Spleen (tissue), 11 donors: Measurements from ENCODE around the gene PINLYP. TPM values are rescaled to one million over a fixed set of nuclear protein-coding genes. Genes with fewer than 3 reads are reported as not detected.

ENCODE experiments used
- DNase-seq: peaks from one replicate; pipeline ENCODE4 v3.0.0-alpha.2; 2020
- H3K27ac ChIP-seq, 8 donors: fragments of 200-600 bp; sonication (generic) in 7 of 8; 1 replicate in 4 of 8; 2 replicates in 4 of 8; pipeline versions ENCODE4 v1.5.0 to v1.8.0; 2016 to 2021; ENCODE audit warnings: inconsistent platforms in 4 of 8, mild to moderate bottlenecking in 4 of 8, moderate library complexity in 1 of 8
- H3K27me3 ChIP-seq, 7 donors: fragments of 200-600 bp; sonication (generic) in 6 of 7; replicated peaks in 1 of 7; 1 replicate in 4 of 7; 2 replicates in 3 of 7; pipeline versions ENCODE4 v1.5.0 to v1.8.0; 2016 to 2021; ENCODE audit warnings: inconsistent platforms in 3 of 7, mild to moderate bottlenecking in 1 of 7
- H3K36me3 ChIP-seq, 6 donors: fragments of 200-600 bp; sonication (generic) in 5 of 6; 1 replicate in 4 of 6; 2 replicates in 2 of 6; pipeline versions ENCODE4 v1.5.0 to v1.8.0; 2016 to 2021; ENCODE audit warnings: inconsistent platforms in 2 of 6
- H3K4me1 ChIP-seq, 6 donors: fragments of 200-600 bp; sonication (generic) in 5 of 6; 1 replicate in 3 of 6; 2 replicates in 3 of 6; pipeline versions ENCODE4 v1.5.0 to v1.8.0; 2016 to 2021; ENCODE audit warnings: inconsistent platforms in 3 of 6
- H3K4me3 ChIP-seq, 8 donors: fragments of 200-600 bp; sonication (generic) in 7 of 8; 1 replicate in 4 of 8; 2 replicates in 4 of 8; pipeline versions ENCODE4 v1.5.0 to v1.8.0; 2016 to 2021; ENCODE audit warnings: inconsistent platforms in 4 of 8, mild to moderate bottlenecking in 4 of 8, moderate library complexity in 2 of 8
- H3K9me3 ChIP-seq, 8 donors: fragments of 200-600 bp; sonication (generic) in 7 of 8; 1 replicate in 4 of 8; 2 replicates in 4 of 8; pipeline versions ENCODE4 v1.5.0 to v1.8.0; 2016 to 2021; ENCODE audit warnings: inconsistent platforms in 4 of 8
- POLR2A ChIP-seq, 3 donors: fragments of 450-650 bp; IDR thresholded peaks; one replicate each; pipeline ENCODE4 v1.5.1; 2017; ENCODE audit warnings: antibody characterized with exemption in 3 of 3, mild to moderate bottlenecking in 1 of 3
- POLR2AphosphoS5 ChIP-seq, 3 donors: sonication (generic); formaldehyde crosslinking; IDR thresholded peaks; one replicate each; pipeline ENCODE4 v1.5.1; 2017; ENCODE audit warnings: antibody characterized with exemption in 3 of 3
- WGBS, 5 donors: extraction: QIAGEN DNeasy Blood & Tissue Kit in 3 of 5; methylation state at CpG; one replicate each; pipeline versions ENCODE4 v1.1.5 to v1.1.7; 2013 to 2018; 5-methylcytosine and 5-hydroxymethylcytosine counted together
- intact Hi-C: fragments of 100-400 bp; cut with DNase I; formaldehyde crosslinking; loops from one replicate; pipeline ENCODE4 v1.15.0; 2023; ENCODE audit warnings: low total_unique reads
- polyA plus RNA-seq, 3 donors: library from polyadenylated mRNA; stranded (reverse); fragments of 200-250 nt; gene quantifications; one replicate each; pipeline ENCODE4 v1.2.1, GENCODE V29; 2013
- total RNA-seq, 7 donors: library from RNA; depleted of rRNA in 3 of 7; stranded (reverse); fragments of >200 nt in 3 of 7; fragmentation: NEBNext Ultra II Directional in 4 of 7; extraction: Animal tissue kit (Norgen Biotek cat#: 25700) in 4 of 7; gene quantifications; one replicate each; pipeline versions ENCODE4 v1.1.0 to v1.2.1, GENCODE V29; 2016 to 2021
- TF ChIP-seq, protein P1 (sequence below), 11 experiments: fragments of 200-600 bp in 7 of 11; fragments of 450-650 bp in 4 of 11; sonication (generic) in 4 of 11; IDR thresholded peaks in 8 of 11; conservative IDR thresholded peaks in 3 of 11; 1 replicate in 7 of 11; 2 replicates in 4 of 11; pipeline versions ENCODE4 v1.4.0 to v1.8.0; 2016 to 2021; ENCODE audit warnings: antibody characterized with exemption in 11 of 11, inconsistent platforms in 4 of 11, mild to moderate bottlenecking in 1 of 11
- donor health status: healthy with polysubstance abuse.
- donor health status: DM: no; HTN: no; CAD: no; lungs with moderate emphysema.
- donor health status: DM: no; HTN: no; CAD: no.
- donor health status: Bipolar disorder and iron deficiency.
- donor health status: healthy.
- donor health status: DM: no; HTN: no; CAD: no.
- donor health status: DM: yes; HTN: yes; CAD: no.

PINLYP gene
- total and polyA plus RNA-seq, 10 donors: 2.0 to 10.5 (median 5.1) TPM

DNA sequence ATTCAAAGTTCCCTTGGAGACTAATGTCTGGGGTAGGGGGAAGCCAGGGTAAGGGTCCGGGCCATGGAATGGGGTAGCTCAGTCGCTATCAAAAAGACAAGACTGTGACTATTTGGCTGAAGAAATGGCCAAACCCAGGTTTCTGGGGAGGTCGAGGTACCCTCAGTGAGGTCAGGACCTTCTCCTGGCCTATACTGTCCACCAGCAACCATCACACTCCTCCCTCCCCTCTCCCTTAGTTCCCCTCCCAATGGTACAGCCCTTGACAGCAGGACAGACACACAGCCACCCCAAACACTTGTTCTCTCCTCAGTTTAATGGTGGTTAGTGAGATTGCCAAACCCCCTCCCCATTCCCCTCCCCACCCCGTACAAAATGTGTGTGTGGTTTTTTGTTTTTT is 46.5 kb downstream of the PINLYP start:
- WGBS, 5 donors: 57 to 91% (median 82%) methylated on average over 4 of the region's 4 CpGs

GRCh38 chr19:43622956-43623355 is 47.4 kb downstream of the PINLYP start:
- TF ChIP-seq POLR2AphosphoS5 (IDR thresholded peaks at IDR 0.05) (no peak), POLR2A (IDR thresholded peaks at IDR 0.05) (no peak)
- TF ChIP-seq, protein P1, sequence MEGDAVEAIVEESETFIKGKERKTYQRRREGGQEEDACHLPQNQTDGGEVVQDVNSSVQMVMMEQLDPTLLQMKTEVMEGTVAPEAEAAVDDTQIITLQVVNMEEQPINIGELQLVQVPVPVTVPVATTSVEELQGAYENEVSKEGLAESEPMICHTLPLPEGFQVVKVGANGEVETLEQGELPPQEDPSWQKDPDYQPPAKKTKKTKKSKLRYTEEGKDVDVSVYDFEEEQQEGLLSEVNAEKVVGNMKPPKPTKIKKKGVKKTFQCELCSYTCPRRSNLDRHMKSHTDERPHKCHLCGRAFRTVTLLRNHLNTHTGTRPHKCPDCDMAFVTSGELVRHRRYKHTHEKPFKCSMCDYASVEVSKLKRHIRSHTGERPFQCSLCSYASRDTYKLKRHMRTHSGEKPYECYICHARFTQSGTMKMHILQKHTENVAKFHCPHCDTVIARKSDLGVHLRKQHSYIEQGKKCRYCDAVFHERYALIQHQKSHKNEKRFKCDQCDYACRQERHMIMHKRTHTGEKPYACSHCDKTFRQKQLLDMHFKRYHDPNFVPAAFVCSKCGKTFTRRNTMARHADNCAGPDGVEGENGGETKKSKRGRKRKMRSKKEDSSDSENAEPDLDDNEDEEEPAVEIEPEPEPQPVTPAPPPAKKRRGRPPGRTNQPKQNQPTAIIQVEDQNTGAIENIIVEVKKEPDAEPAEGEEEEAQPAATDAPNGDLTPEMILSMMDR (IDR thresholded peaks at IDR 0.05 in 8 of 11, conservative IDR thresholded peaks at IDR 0.05 in 3 of 11): no peak
- Histone ChIP-seq H3K4me1 (peaks cover 4 to 38% (median 21%) of the 10 kb centered on the region in 6 donors), H3K27ac (no peak overlapping the region), H3K9me3 (no peaks in the 10 kb centered on the region), H3K36me3 (no peaks in the 10 kb centered on the region), H3K4me3 (no peak overlapping the region), H3K27me3 (peaks cover 0 to 21% (median 0%) of the 10 kb centered on the region in 7 donors)
- WGBS, 5 donors: 80 to 100% (median 83%) methylated on average over 1 of the region's 1 CpG
- intact Hi-C loops: no loop called here
- no peak for DNase-seq

More for the DNA sequence above, 46.5 kb downstream of the PINLYP start:
- TF ChIP-seq, protein P1 (IDR thresholded peaks at IDR 0.05 in 8 of 11, conservative IDR thresholded peaks at IDR 0.05 in 3 of 11): no peak
- TF ChIP-seq POLR2AphosphoS5 (IDR thresholded peaks at IDR 0.05) (no peak), POLR2A (IDR thresholded peaks at IDR 0.05) (no peak)
- H3K36me3 ChIP-seq: no peaks in the 10 kb centered on the region
- H3K4me3 ChIP-seq: no peak overlapping the region
- H3K4me1 ChIP-seq: peaks cover 4 to 45% (median 21%) of the 10 kb centered on the region in 6 donors
- H3K27me3 ChIP-seq: peaks cover 0 to 17% (median 0%) of the 10 kb centered on the region in 7 donors
- no peak overlapping the region for H3K27ac ChIP-seq
- intact Hi-C loops: no loop called here
- DNase-seq: no peak
- no peaks in the 10 kb centered on the region for H3K9me3 ChIP-seq

GRCh38 chr19:43623889-43624670 is 48.5 kb downstream of the PINLYP start:
- TF ChIP-seq, protein P1 (IDR thresholded peaks at IDR 0.05 in 8 of 11, conservative IDR thresholded peaks at IDR 0.05 in 3 of 11): no peak
- TF ChIP-seq POLR2AphosphoS5 (IDR thresholded peaks at IDR 0.05): no peak
- TF ChIP-seq POLR2A (IDR thresholded peaks at IDR 0.05): no peak
- H3K9me3 ChIP-seq: no peaks in the 10 kb centered on the region
- intact Hi-C loops: no loop called here
- H3K27me3 ChIP-seq: peaks cover 0 to 21% (median 0%) of the 10 kb centered on the region in 7 donors
- 86 to 91% (median 87%) methylated on average over 35 of the region's 35 CpGs for WGBS, 5 donors
- H3K4me1 ChIP-seq: peaks cover 4 to 28% (median 18%) of the 10 kb centered on the region in 6 donors
- H3K4me3 ChIP-seq: no peak overlapping the region
- no peak overlapping the region for H3K27ac ChIP-seq
- H3K36me3 ChIP-seq: no peaks in the 10 kb centered on the region
- DNase-seq: no peak

GRCh38 chr19:43624933-43625332 is 49.3 kb downstream of the PINLYP start:
- WGBS, 5 donors: 7 to 25% (median 19%) methylated on average over 17 to 30 of the region's 30 CpGs
- Histone ChIP-seq H3K36me3 (no peaks in the 10 kb centered on the region), H3K4me1 (peaks cover 4 to 25% (median 16%) of the 10 kb centered on the region in 6 donors), H3K27me3 (peaks cover 0 to 21% (median 0%) of the 10 kb centered on the region in 7 donors), H3K9me3 (no peaks in the 10 kb centered on the region), H3K4me3 (no peak overlapping the region), H3K27ac (no peak overlapping the region)
- intact Hi-C loops: no loop called here
- TF ChIP-seq, protein P1 (IDR thresholded peaks at IDR 0.05 in 8 of 11, conservative IDR thresholded peaks at IDR 0.05 in 3 of 11): peak in 7 of 11 experiments; percentile 5 to 55 (median 38)
- TF ChIP-seq POLR2AphosphoS5 (IDR thresholded peaks at IDR 0.05) (peak in 1 of 3 donors; percentile 18), POLR2A (IDR thresholded peaks at IDR 0.05) (no peak)
- DNase-seq: peak; percentile 92
